GM12878 (cell line): ENCODE data around the gene GLG1. TPM values are rescaled to one million over a fixed set of nuclear protein-coding genes. Genes with fewer than 3 reads are reported as not detected.

ENCODE experiments used
- ATAC-seq: fragments of 200-7000 bp; cut with Tn5 transposase; 3 replicates; pipeline ENCODE4 v1.9.1; 2020; ENCODE audit warnings: mild to moderate bottlenecking, moderate library complexity
- BruUV-seq: library from RNA; stranded (reverse); fragments of 400-500 nt; replicated peaks from 2 replicates; lab custom pipeline; 2021; lab: Mats Ljungman, UMichigan
- CTCF ChIA-PET: fragments of 300-600 bp; sonication (Branson Sonifier 250); formaldehyde crosslinking; extraction: SDS; loops from one replicate; lab custom pipeline; 2021; ENCODE audit warnings: inconsistent platforms; lab: Yijun Ruan, JAX
- POLR2A ChIA-PET: fragments of 350-600 bp; formaldehyde crosslinking; extraction: SDS; loops from one replicate; lab custom pipeline; 2021; ENCODE audit warnings: inconsistent platforms; lab: Charles Lee
- RAD21 ChIA-PET: fragments of 300-600 bp; sonication (Branson Sonifier 250); formaldehyde crosslinking; loops from one replicate; lab custom pipeline; 2023; ENCODE audit warnings: antibody characterized with exemption; ENCODE audit not compliant: unreplicated experiment; lab: Charles Lee
- SMC1A ChIA-PET: fragments of 300-600 bp; sonication (Branson Sonifier 250); formaldehyde crosslinking; loops from one replicate; lab custom pipeline; 2023; ENCODE audit not compliant: unreplicated experiment, uncharacterized antibody; lab: Charles Lee
- DNase-seq: peaks from one replicate; pipeline ENCODE4 v3.0.0-alpha.2; 2011; ENCODE audit warnings: low read depth, low spot score
- FAIRE-seq: peaks from 3 replicates; lab custom pipeline; 2011; peaks lifted over from hg19 to GRCh38; lab: Jason Lieb, UNC
- H2AFZ ChIP-seq: 2 replicates; pipeline ENCODE4 v1.6.0; 2011; ENCODE audit warnings: low read depth, low read length, control low read depth; ENCODE audit not compliant: control insufficient read depth
- H3K27ac ChIP-seq: 2 replicates; pipeline ENCODE4 v1.5.1; 2011; ENCODE audit warnings: control low read depth; ENCODE audit not compliant: control insufficient read depth, insufficient read depth
- H3K27me3 ChIP-seq, 2 experiments: replicated peaks in 1 of 2; 2 replicates each; pipeline versions ENCODE4 v1.6.0 to v1.6.1; 2011; ENCODE audit warnings: low read length in 1 of 2; ENCODE audit not compliant: control insufficient read depth in 2 of 2, insufficient read depth in 2 of 2
- H3K36me3 ChIP-seq, 2 experiments: 2 replicates each; pipeline ENCODE4 v1.5.1; 2011; ENCODE audit warnings: low read length in 1 of 2; ENCODE audit not compliant: control insufficient read depth in 2 of 2, insufficient read depth in 2 of 2
- H3K4me1 ChIP-seq: 2 replicates; pipeline ENCODE4 v1.6.1; 2011; ENCODE audit warnings: mild to moderate bottlenecking, low read length, moderate library complexity, mixed read lengths; ENCODE audit not compliant: control insufficient read depth, insufficient read depth
- H3K4me2 ChIP-seq: 2 replicates; pipeline ENCODE4 v1.6.0; 2011; ENCODE audit warnings: control low read depth; ENCODE audit not compliant: control insufficient read depth, insufficient read depth
- H3K4me3 ChIP-seq: fragments of 200-600 bp; sonication (generic); 2 replicates; pipeline ENCODE4 v1.5.1; 2016
- H3K79me2 ChIP-seq: 2 replicates; pipeline ENCODE4 v1.6.0; 2011; ENCODE audit warnings: low read length; ENCODE audit not compliant: control insufficient read depth, insufficient read depth
- H3K9ac ChIP-seq: 2 replicates; pipeline ENCODE4 v1.8.0; 2011; ENCODE audit warnings: low read length, control low read depth, mixed read lengths; ENCODE audit not compliant: control insufficient read depth, insufficient read depth
- H3K9me3 ChIP-seq: replicated peaks from 3 replicates; pipeline ENCODE4 v1.5.1; 2011; ENCODE audit warnings: mild to moderate bottlenecking, low read length; ENCODE audit not compliant: control insufficient read depth, insufficient read depth
- H4K20me1 ChIP-seq: 2 replicates; pipeline ENCODE4 v1.6.0; 2011; ENCODE audit not compliant: control insufficient read depth, insufficient read depth
- ETV6 ChIP-seq, 2 experiments: fragments of 450-650 bp in 1 of 2; IDR thresholded peaks in 1 of 2; conservative IDR thresholded peaks in 1 of 2; 2 replicates each; pipeline ENCODE4 v1.6.1; 2014; ENCODE audit warnings: antibody characterized with exemption in 1 of 2, borderline replicate concordance in 1 of 2, low read depth in 1 of 2, mild to moderate bottlenecking in 1 of 2, moderate library complexity in 1 of 2
- IRF5 ChIP-seq: fragments of 450-650 bp; IDR thresholded peaks from 2 replicates; pipeline ENCODE4 v1.6.1; 2017; ENCODE audit warnings: borderline replicate concordance
- KLF5 ChIP-seq: fragments of 450-650 bp; IDR thresholded peaks from 2 replicates; pipeline ENCODE4 v1.6.1; 2014; ENCODE audit warnings: mild to moderate bottlenecking; ENCODE audit not compliant: partially characterized antibody
- MYC ChIP-seq: IDR thresholded peaks from 2 replicates; pipeline ENCODE4 v1.6.1; 2011; ENCODE audit warnings: mild to moderate bottlenecking, low read length, moderate library complexity, inconsistent platforms; ENCODE audit not compliant: insufficient read depth, insufficient replicate concordance, insufficient read length, severe bottlenecking
- RBBP5 ChIP-seq: fragments of 200-600 bp; sonication (generic); conservative IDR thresholded peaks from 2 replicates; pipeline ENCODE4 v1.6.1; 2016
- SMC3 ChIP-seq: IDR thresholded peaks from 2 replicates; pipeline ENCODE4 v1.6.1; 2011; ENCODE audit warnings: low read length, improper control_type of control experiment, borderline replicate concordance
- TARDBP ChIP-seq: IDR thresholded peaks from 2 replicates; pipeline ENCODE4 v1.6.1; 2016; ENCODE audit warnings: borderline replicate concordance
- ZNF217 ChIP-seq: fragments of 450-650 bp; IDR thresholded peaks from 2 replicates; pipeline ENCODE4 v1.6.1; 2017; ENCODE audit warnings: antibody characterized with exemption, mild to moderate bottlenecking
- WGBS: methylation state at CpG from one replicate; pipeline ENCODE4 v1.1.6; 2016; ENCODE audit warnings: low lambda C conversion rate; ENCODE audit not compliant: insufficient replicate concordance, insufficient coverage; ENCODE audit errors: missing lambda C conversion rate; 5-methylcytosine and 5-hydroxymethylcytosine counted together
- in situ Hi-C: fragments of 300-500 bp; cut with MboI; formaldehyde crosslinking; loops from 9 replicates; pipeline ENCODE4 v1.14.3; 2018; ENCODE audit warnings: mixed read lengths
- intact Hi-C: fragments of 100-400 bp; cut with micrococcal nuclease; formaldehyde crosslinking; loops from one replicate; pipeline ENCODE4 v1.14.2; 2022; ENCODE audit not compliant: unreplicated experiment
- polyA plus RNA-seq, 11 experiments: library from polyadenylated mRNA; depleted of rRNA in 4 of 11; unstranded in 6 of 11; stranded (reverse) in 5 of 11; fragments of >200 nt; fragmentation: Nextera tagmentation in 4 of 11; fragmentation: Illumina TruSeq in 1 of 11; extraction: Ambion mirVana in 4 of 11; extraction: Trizol in 1 of 11; gene quantifications; 1 replicate in 1 of 11; 2 replicates in 10 of 11; pipeline versions ENCODE4 v1.2.1 to v1.2.3, GENCODE V29; 2011 to 2016; ENCODE audit warnings: inconsistent platforms in 2 of 11, missing spikeins in 2 of 11, low read depth in 1 of 11
- total RNA-seq, 4 experiments: library from RNA; depleted of rRNA in 3 of 4; stranded (reverse); fragments of >200 nt in 3 of 4; fragmentation: Illumina TruSeq in 1 of 4; extraction: Trizol in 1 of 4; gene quantifications; 2 replicates each; pipeline versions ENCODE4 v1.2.1 to v1.2.3, GENCODE V29; 2013 to 2021
- TF ChIP-seq, protein P1 (sequence below): fragments of 150-350 bp; IDR thresholded peaks from 2 replicates; pipeline ENCODE4 v1.6.1; 2014; ENCODE audit warnings: mild to moderate bottlenecking, low read depth, low read length
- TF ChIP-seq, protein P2 (sequence below): fragments of 450-650 bp; IDR thresholded peaks from 2 replicates; pipeline ENCODE4 v1.6.1; 2016; ENCODE audit warnings: mild to moderate bottlenecking

GLG1 gene
- total and polyA plus RNA-seq, 10 of the 15 experiments (the other 5 are each of a cell fraction or from before 2014, with no cell fraction given): 7.6 to 49.4 (median 28.2) TPM

- ChIA-PET RAD21 (no interaction called here), POLR2A (interaction anchor here (0.6 kb wide), 1 partner anchor 90 kb away, joined by 4 read pairs; no protein-coding TSS in a partner anchor), CTCF (interaction anchor here (0.9 to 1.7 kb wide), 4 partner anchors 12 to 294 kb away, joined by 3 to 4 read pairs (median 4); no protein-coding TSS in a partner anchor), SMC1A (interaction anchor here (0.9 to 2.2 kb wide), 5 partner anchors 11 to 47 kb away, joined by 3 to 5 read pairs (median 4); partner anchors contain the start of gene GLG1)
- no TSS peak for BruUV-seq
- ATAC-seq (no peak), DNase-seq (no peak), FAIRE-seq (no peak)
- in situ Hi-C loops (no loop called here), intact Hi-C loops (no loop called here)
- H4K20me1 ChIP-seq: no peaks in the 10 kb centered on the region
- WGBS: 77% methylated on average over 5 of the region's 5 CpGs
- no peak overlapping the region for H2AFZ ChIP-seq
- no peaks in the 10 kb centered on the region for H3K36me3 ChIP-seq
- H3K4me2 ChIP-seq: no peak overlapping the region
- no peaks in the 10 kb centered on the region for H3K4me1 ChIP-seq
- no peaks in the 10 kb centered on the region for H3K9me3 ChIP-seq
- no peaks in the 10 kb centered on the region for H3K27me3 ChIP-seq
- TF ChIP-seq, protein P1, sequence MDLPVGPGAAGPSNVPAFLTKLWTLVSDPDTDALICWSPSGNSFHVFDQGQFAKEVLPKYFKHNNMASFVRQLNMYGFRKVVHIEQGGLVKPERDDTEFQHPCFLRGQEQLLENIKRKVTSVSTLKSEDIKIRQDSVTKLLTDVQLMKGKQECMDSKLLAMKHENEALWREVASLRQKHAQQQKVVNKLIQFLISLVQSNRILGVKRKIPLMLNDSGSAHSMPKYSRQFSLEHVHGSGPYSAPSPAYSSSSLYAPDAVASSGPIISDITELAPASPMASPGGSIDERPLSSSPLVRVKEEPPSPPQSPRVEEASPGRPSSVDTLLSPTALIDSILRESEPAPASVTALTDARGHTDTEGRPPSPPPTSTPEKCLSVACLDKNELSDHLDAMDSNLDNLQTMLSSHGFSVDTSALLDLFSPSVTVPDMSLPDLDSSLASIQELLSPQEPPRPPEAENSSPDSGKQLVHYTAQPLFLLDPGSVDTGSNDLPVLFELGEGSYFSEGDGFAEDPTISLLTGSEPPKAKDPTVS: no peak
- TF ChIP-seq, protein P2, sequence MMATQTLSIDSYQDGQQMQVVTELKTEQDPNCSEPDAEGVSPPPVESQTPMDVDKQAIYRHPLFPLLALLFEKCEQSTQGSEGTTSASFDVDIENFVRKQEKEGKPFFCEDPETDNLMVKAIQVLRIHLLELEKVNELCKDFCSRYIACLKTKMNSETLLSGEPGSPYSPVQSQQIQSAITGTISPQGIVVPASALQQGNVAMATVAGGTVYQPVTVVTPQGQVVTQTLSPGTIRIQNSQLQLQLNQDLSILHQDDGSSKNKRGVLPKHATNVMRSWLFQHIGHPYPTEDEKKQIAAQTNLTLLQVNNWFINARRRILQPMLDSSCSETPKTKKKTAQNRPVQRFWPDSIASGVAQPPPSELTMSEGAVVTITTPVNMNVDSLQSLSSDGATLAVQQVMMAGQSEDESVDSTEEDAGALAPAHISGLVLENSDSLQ: no peak
- TF ChIP-seq RBBP5 (no peak), IRF5 (no peak), MYC (no peak), ZNF217 (no peak), KLF5 (no peak), SMC3 (no peak), ETV6 (conservative IDR thresholded peaks at IDR 0.05 in 1 of 2, IDR thresholded peaks at IDR 0.05 in 1 of 2; ENCODE audit: borderline replicate concordance in 1 of 2, low read depth in 1 of 2) (no peak), TARDBP (no peak)
- H3K27ac ChIP-seq: no peak overlapping the region
- peaks cover 34% of the 10 kb centered on the region for H3K79me2 ChIP-seq
- no peak overlapping the region for H3K9ac ChIP-seq
- no peak overlapping the region for H3K4me3 ChIP-seq
Observed at GRCh38 chr16:74568961-74569631, 37.8 kb downstream of the GLG1 start.
